GM21381 (cell line): ENCODE data around the gene SESN3.

ENCODE experiments used
- ATAC-seq: cut with Tn5 transposase; IDR thresholded peaks from one replicate; pipeline ENCODE4 v1.9.1; 2021; ENCODE audit warnings: mild to moderate bottlenecking, moderate library complexity; ENCODE audit not compliant: unreplicated experiment

Gene SESN3

DNA sequence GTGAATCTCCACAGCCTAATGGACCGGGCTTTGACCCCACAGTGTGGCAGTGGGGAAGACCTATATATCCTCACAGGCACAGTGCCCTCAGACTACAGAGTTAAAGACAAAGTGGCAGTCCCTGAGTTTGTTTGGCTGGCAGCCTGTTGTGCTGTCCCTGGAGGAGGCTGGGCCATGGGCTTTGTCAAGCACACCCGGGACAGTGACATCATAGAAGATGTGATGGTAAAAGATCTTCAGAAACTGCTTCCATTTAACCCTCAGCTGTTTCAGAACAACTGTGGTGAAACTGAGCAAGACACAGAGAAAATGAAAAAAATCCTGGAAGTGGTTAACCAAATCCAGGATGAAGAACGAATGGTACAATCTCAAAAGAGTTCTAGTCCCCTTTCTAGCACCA is 102.4 kb downstream of the SESN3 start:
- no peak for ATAC-seq

- ATAC-seq = no peak
Observed at GRCh38 chr11:95123556-95123955, 107.4 kb downstream of the SESN3 start.

- no peak for ATAC-seq
Observed at GRCh38 chr11:95121698-95122097, 109.3 kb downstream of the SESN3 start.

DNA sequence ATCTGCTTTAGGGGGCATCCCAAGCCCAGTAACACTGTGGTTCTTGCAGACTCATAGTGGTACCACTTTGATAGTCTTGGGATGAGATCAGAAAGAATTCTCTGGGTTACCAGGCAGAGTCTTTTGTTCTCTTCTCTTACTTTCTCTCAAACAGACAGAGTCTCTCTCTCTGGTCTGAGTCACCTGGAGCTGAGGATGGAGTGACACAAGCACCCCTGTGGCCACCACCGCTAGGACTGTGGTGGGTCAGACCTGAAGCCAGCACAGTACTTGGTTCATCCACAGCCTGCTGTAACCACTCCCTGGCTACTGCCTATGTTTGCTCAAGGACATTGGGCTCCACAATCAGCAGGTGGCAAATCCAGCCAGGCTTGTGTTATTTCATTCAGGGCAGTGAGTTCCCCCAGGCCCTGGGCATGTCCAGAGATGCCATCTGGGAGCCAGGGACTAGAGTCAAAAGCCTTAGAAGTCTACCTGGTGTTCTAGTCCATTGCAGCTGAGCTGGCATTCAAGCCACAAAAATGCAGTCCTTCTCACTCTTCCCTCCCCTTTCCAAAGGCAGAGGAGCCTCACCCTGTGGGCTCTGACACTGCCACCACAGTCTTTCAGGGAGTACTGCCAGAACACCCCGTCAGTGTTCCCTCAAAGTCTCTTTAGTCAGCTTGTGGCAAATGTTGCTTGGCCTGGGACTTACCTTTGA is 111.5 kb downstream of the SESN3 start:
- no peak for ATAC-seq

DNA sequence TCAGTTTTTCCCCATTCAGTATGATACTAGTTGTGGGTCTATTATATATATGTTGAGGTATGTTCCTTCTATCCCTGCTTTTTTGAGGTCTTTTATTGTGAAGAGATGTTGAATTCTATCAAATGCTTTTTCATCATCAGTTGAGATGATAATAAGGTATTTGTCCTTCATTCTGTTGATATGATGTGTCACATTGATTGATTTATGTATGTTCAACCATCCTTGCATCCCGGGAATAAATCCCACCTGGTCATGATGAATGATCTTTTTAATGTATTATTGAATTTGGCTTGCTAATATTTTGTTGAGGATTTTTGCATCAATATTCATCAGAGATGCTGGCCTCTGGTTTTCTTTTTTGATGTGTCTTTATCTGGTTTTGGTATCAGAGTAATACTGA is 115.4 kb downstream of the SESN3 start:
- no peak for ATAC-seq
